H1 (cell line): ENCODE data around the gene ROS1. TPM values are rescaled to one million over a fixed set of nuclear protein-coding genes. Genes with fewer than 3 reads are reported as not detected.

Experiments used
- CTCF ChIA-PET: fragments of 300-600 bp; sonication (Branson Sonifier 250); formaldehyde crosslinking; loops from one replicate; lab custom pipeline; 2021; ENCODE audit not compliant: partially characterized antibody; lab: Charles Lee
- POLR2A ChIA-PET: fragments of 300-600 bp; sonication (Branson Sonifier 250); formaldehyde crosslinking; loops from one replicate; lab custom pipeline; 2021; ENCODE audit warnings: inconsistent platforms; ENCODE audit not compliant: partially characterized antibody; lab: Charles Lee
- DNase-seq, 2 experiments: peaks; one replicate each; pipeline versions ENCODE4 v3.0.0 to v3.0.0-alpha.2; 2010 to 2022; ENCODE audit warnings: low spot score in 2 of 2, low read depth in 1 of 2, mixed read lengths in 1 of 2
- FAIRE-seq: peaks from 2 replicates; lab custom pipeline; 2011; peaks lifted over from hg19 to GRCh38; lab: Jason Lieb, UNC
- H2AFZ ChIP-seq: 2 replicates; pipeline ENCODE4 v1.8.1; 2012; ENCODE audit warnings: low read length, inconsistent platforms
- H2AK5ac ChIP-seq: 2 replicates; pipeline ENCODE4 v1.6.1; 2013; ENCODE audit warnings: low read depth, low read length
- H2BK120ac ChIP-seq: replicated peaks from 2 replicates; pipeline ENCODE3; 2013; ENCODE audit warnings: low read depth, low read length, inconsistent platforms
- H2BK12ac ChIP-seq: 2 replicates; pipeline ENCODE4 v1.6.1; 2013; ENCODE audit warnings: low read depth, low read length
- H2BK15ac ChIP-seq: 2 replicates; pipeline ENCODE4 v1.6.1; 2013; ENCODE audit warnings: low read length
- H2BK20ac ChIP-seq: 2 replicates; pipeline ENCODE4 v1.6.1; 2013; ENCODE audit warnings: low read length
- H2BK5ac ChIP-seq: 2 replicates; pipeline ENCODE4 v1.6.1; 2013; ENCODE audit warnings: low read depth, low read length
- H3K14ac ChIP-seq: 2 replicates; pipeline ENCODE4 v1.6.1; 2013; ENCODE audit warnings: inconsistent platforms; ENCODE audit not compliant: insufficient read length
- H3K18ac ChIP-seq: 2 replicates; pipeline ENCODE4 v1.6.1; 2013; ENCODE audit warnings: low read length; ENCODE audit errors: extremely low read depth
- H3K23ac ChIP-seq: 2 replicates; pipeline ENCODE4 v1.6.1; 2013; ENCODE audit warnings: inconsistent platforms; ENCODE audit not compliant: insufficient read length
- H3K23me2 ChIP-seq: 2 replicates; pipeline ENCODE4 v1.6.1; 2013; ENCODE audit warnings: low read depth, low read length
- H3K27ac ChIP-seq: 2 replicates; pipeline ENCODE4 v1.6.1; 2011; ENCODE audit warnings: low read depth, low read length, inconsistent platforms
- H3K27me3 ChIP-seq, 4 experiments: replicated peaks in 1 of 4; 1 replicate in 1 of 4; 2 replicates in 3 of 4; pipeline versions ENCODE4 v1.6.1 to v1.8.1; 2011 to 2013; ENCODE audit warnings: low read length in 3 of 4, mild to moderate bottlenecking in 3 of 4, inconsistent platforms in 2 of 4, mixed read lengths in 2 of 4, moderate library complexity in 1 of 4; ENCODE audit not compliant: control insufficient read depth in 3 of 4, insufficient read depth in 3 of 4; ENCODE audit errors: extremely low read depth in 1 of 4
- H3K36me3 ChIP-seq, 4 experiments: 2 replicates each; pipeline versions ENCODE4 v1.6.1 to v1.8.1; 2011 to 2013; ENCODE audit warnings: mild to moderate bottlenecking in 4 of 4, low read length in 3 of 4, moderate library complexity in 2 of 4, control low read depth in 1 of 4, inconsistent platforms in 1 of 4; ENCODE audit not compliant: insufficient read depth in 4 of 4, control insufficient read depth in 2 of 4
- H3K4ac ChIP-seq: replicated peaks from 2 replicates; pipeline ENCODE3; 2013; ENCODE audit warnings: low read length, low read depth, mixed read lengths, inconsistent platforms; ENCODE audit not compliant: insufficient read length
- H3K4me1 ChIP-seq, 4 experiments: replicated peaks in 1 of 4; 1 replicate in 1 of 4; 2 replicates in 3 of 4; pipeline versions ENCODE4 v1.6.1 to v1.8.1; 2011 to 2013; ENCODE audit warnings: low read length in 3 of 4, inconsistent platforms in 2 of 4, mixed read lengths in 1 of 4; ENCODE audit not compliant: insufficient read depth in 4 of 4, control insufficient read depth in 3 of 4
- H3K4me2 ChIP-seq, 2 experiments: 2 replicates each; pipeline versions ENCODE4 v1.6.1 to v1.8.1; 2011 to 2013; ENCODE audit warnings: low read depth in 2 of 2, low read length in 2 of 2, control low read depth in 1 of 2, inconsistent platforms in 1 of 2, mild to moderate bottlenecking in 1 of 2; ENCODE audit not compliant: insufficient read depth in 1 of 2
- H3K4me3 ChIP-seq, 4 experiments: fragments of 200-600, 300-600 bp in 1 of 4; sonication (generic), shearing (Covaris generic), sonication (Bioruptor Twin) in 1 of 4; 2 replicates each; pipeline versions ENCODE4 v1.5.1 to v1.8.1; 2011 to 2016; ENCODE audit warnings: low read length in 4 of 4, low read depth in 3 of 4, control low read depth in 2 of 4, inconsistent platforms in 2 of 4, mild to moderate bottlenecking in 2 of 4, mixed read lengths in 1 of 4, moderate library complexity in 1 of 4; ENCODE audit not compliant: insufficient read depth in 2 of 4; ENCODE audit errors: extremely low read depth in 1 of 4
- H3K56ac ChIP-seq: replicated peaks from 2 replicates; pipeline ENCODE3; 2013; ENCODE audit warnings: low read depth, mild to moderate bottlenecking, mixed read lengths, low read length, inconsistent platforms; ENCODE audit not compliant: insufficient read length
- H3K79me1 ChIP-seq: 2 replicates; pipeline ENCODE4 v1.6.1; 2013; ENCODE audit warnings: low read depth, low read length, control low read depth
- H3K79me2 ChIP-seq, 2 experiments: 2 replicates each; pipeline versions ENCODE4 v1.6.1 to v1.8.1; 2012 to 2013; ENCODE audit warnings: low read length in 2 of 2, mild to moderate bottlenecking in 2 of 2, inconsistent platforms in 1 of 2; ENCODE audit not compliant: insufficient read depth in 2 of 2, control insufficient read depth in 1 of 2
- H3K9ac ChIP-seq, 4 experiments: replicated peaks in 1 of 4; 1 replicate in 1 of 4; 2 replicates in 3 of 4; pipeline versions ENCODE4 v1.6.1 to v1.8.1; 2011 to 2013; ENCODE audit warnings: low read depth in 3 of 4, low read length in 3 of 4, control low read depth in 2 of 4, mild to moderate bottlenecking in 2 of 4, moderate library complexity in 2 of 4, inconsistent platforms in 1 of 4; ENCODE audit errors: extremely low read depth in 1 of 4
- H3K9me3 ChIP-seq, 2 experiments: 2 replicates each; pipeline versions ENCODE4 v1.6.1 to v1.8.1; 2012 to 2013; ENCODE audit warnings: mild to moderate bottlenecking in 2 of 2, moderate library complexity in 2 of 2, control low read depth in 1 of 2, inconsistent platforms in 1 of 2, low read depth in 1 of 2, low read length in 1 of 2, mixed read lengths in 1 of 2; ENCODE audit not compliant: insufficient read depth in 2 of 2
- H4K20me1 ChIP-seq, 2 experiments: replicated peaks in 1 of 2; 2 replicates each; pipeline versions ENCODE3 to v1.8.1; 2011 to 2013; ENCODE audit warnings: inconsistent platforms in 2 of 2, low read length in 2 of 2, mild to moderate bottlenecking in 1 of 2; ENCODE audit not compliant: insufficient read depth in 2 of 2, control insufficient read depth in 1 of 2
- H4K5ac ChIP-seq: 2 replicates; pipeline ENCODE4 v1.6.1; 2013; ENCODE audit warnings: low read length, low read depth, mixed read lengths, inconsistent platforms; ENCODE audit not compliant: insufficient read length
- H4K8ac ChIP-seq: 2 replicates; pipeline ENCODE4 v1.8.0; 2013; ENCODE audit warnings: mild to moderate bottlenecking, moderate library complexity, low read length, inconsistent platforms; ENCODE audit not compliant: insufficient read depth; ENCODE audit errors: extremely low read depth
- H4K91ac ChIP-seq: replicated peaks from 2 replicates; pipeline ENCODE3; 2013; ENCODE audit warnings: low read length, mixed read lengths, inconsistent platforms; ENCODE audit not compliant: insufficient read length
- ASH2L ChIP-seq: fragments of 200-600, 300-600 bp; sonication (generic); IDR thresholded peaks from one replicate; pipeline ENCODE4 v1.7.1; 2017; ENCODE audit warnings: low read length
- BCL11A ChIP-seq, 2 experiments: IDR thresholded peaks; one replicate each; pipeline ENCODE4 v1.6.1; 2011; ENCODE audit warnings: low read depth in 2 of 2, low read length in 2 of 2, mild to moderate bottlenecking in 2 of 2
- E2F6 ChIP-seq: IDR thresholded peaks from 2 replicates; pipeline ENCODE4 v1.6.1; 2012; ENCODE audit warnings: inconsistent platforms
- EP300 ChIP-seq, 2 experiments: IDR thresholded peaks; 1 replicate in 1 of 2; 2 replicates in 1 of 2; pipeline ENCODE4 v1.6.1; 2011 to 2012; ENCODE audit warnings: low read depth in 2 of 2, low read length in 2 of 2, mild to moderate bottlenecking in 2 of 2, borderline replicate concordance in 1 of 2, inconsistent platforms in 1 of 2, moderate library complexity in 1 of 2
- GABPA ChIP-seq: IDR thresholded peaks from 2 replicates; pipeline ENCODE4 v1.6.1; 2011; ENCODE audit warnings: mild to moderate bottlenecking, low read length, moderate library complexity, borderline replicate concordance; ENCODE audit not compliant: insufficient read depth
- GTF2F1 ChIP-seq: IDR thresholded peaks from 2 replicates; pipeline ENCODE4 v1.6.1; 2012; ENCODE audit warnings: low read depth, low read length, improper control_type of control experiment, borderline replicate concordance
- HDAC6 ChIP-seq: IDR thresholded peaks from one replicate; pipeline ENCODE4 v1.7.1; 2012; ENCODE audit warnings: low read depth, mild to moderate bottlenecking, inconsistent platforms, low read length, moderate library complexity
- KDM4A ChIP-seq: IDR thresholded peaks from one replicate; pipeline ENCODE4 v1.7.1; 2012; ENCODE audit warnings: low read depth, mild to moderate bottlenecking, moderate library complexity, low read length, inconsistent platforms; ENCODE audit not compliant: severe bottlenecking
- WGBS, 2 experiments: shearing (Covaris generic) in 1 of 2; methylation state at CpG; one replicate each; pipeline versions ENCODE4 v1.1.6 to v1.1.7; 2013 to 2015; ENCODE audit warnings: low lambda C conversion rate in 2 of 2, mixed read lengths in 2 of 2, inconsistent platforms in 1 of 2, low coverage in 1 of 2, missing lambda C conversion rate in 1 of 2; ENCODE audit not compliant: insufficient replicate concordance in 2 of 2, insufficient coverage in 1 of 2, insufficient read length in 1 of 2; ENCODE audit errors: extremely low coverage in 1 of 2, missing lambda C conversion rate in 1 of 2; 5-methylcytosine and 5-hydroxymethylcytosine counted together
- polyA plus RNA-seq, 7 experiments: library from polyadenylated mRNA; depleted of rRNA in 3 of 7; stranded (reverse) in 5 of 7; unstranded in 2 of 7; fragments of >200 nt in 5 of 7; fragments of 200-250 nt in 2 of 7; gene quantifications; 1 replicate in 5 of 7; 2 replicates in 1 of 7; 4 replicates in 1 of 7; pipeline versions ENCODE4 v1.2.1 to v1.2.3, GENCODE V29; 2011 to 2013; ENCODE audit warnings: missing spikeins in 2 of 7, mixed read lengths in 2 of 7
- total RNA-seq: library from RNA; stranded (reverse); fragmentation: NEBNext Ultra II Directional; extraction: Animal tissue kit (Norgen Biotek cat#: 25700); gene quantifications from 2 replicates; pipeline ENCODE4 v1.2.1, GENCODE V29; 2021
- TF ChIP-seq, protein P1 (sequence below): IDR thresholded peaks from 2 replicates; pipeline ENCODE4 v1.6.1; 2012; ENCODE audit warnings: low read length, inconsistent platforms

ROS1 gene
- total and polyA plus RNA-seq, 2 of the 8 experiments (the other 6 are each of a cell fraction or from before 2014, with no cell fraction given): not detected

GRCh38 chr6:117463762-117464665 lies 38.3 kb upstream of the ROS1 start:
- POLR2A ChIA-PET: no interaction called here
- WGBS, 2 experiments: 88% methylated on average over 4 of the region's 4 CpGs; no CpG with 5 or more reads in 1 of the 2 experiments
- TF ChIP-seq ASH2L (no peak), E2F6 (no peak), GTF2F1 (no peak), GABPA (no peak), EP300 (IDR thresholded peaks at IDR 0.05; ENCODE audit: borderline replicate concordance in 1 of 2, low read depth in 2 of 2, low read length in 2 of 2) (no peak), KDM4A (no peak), BCL11A (IDR thresholded peaks at IDR 0.05; ENCODE audit: low read depth in 2 of 2, low read length in 2 of 2) (no peak), HDAC6 (no peak)
- TF ChIP-seq, protein P1, sequence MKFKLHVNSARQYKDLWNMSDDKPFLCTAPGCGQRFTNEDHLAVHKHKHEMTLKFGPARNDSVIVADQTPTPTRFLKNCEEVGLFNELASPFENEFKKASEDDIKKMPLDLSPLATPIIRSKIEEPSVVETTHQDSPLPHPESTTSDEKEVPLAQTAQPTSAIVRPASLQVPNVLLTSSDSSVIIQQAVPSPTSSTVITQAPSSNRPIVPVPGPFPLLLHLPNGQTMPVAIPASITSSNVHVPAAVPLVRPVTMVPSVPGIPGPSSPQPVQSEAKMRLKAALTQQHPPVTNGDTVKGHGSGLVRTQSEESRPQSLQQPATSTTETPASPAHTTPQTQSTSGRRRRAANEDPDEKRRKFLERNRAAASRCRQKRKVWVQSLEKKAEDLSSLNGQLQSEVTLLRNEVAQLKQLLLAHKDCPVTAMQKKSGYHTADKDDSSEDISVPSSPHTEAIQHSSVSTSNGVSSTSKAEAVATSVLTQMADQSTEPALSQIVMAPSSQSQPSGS: no peak

More at GRCh38 chr6:117463762-117464665, 38.3 kb upstream of the ROS1 start:
- Histone ChIP-seq H3K79me1 (no peaks in the 10 kb centered on the region), H2AFZ (no peak overlapping the region), H3K23me2 (no peaks in the 10 kb centered on the region), H3K18ac (no peak overlapping the region), H2BK120ac (no peak overlapping the region), H4K20me1 (no peaks in the 10 kb centered on the region), H3K27me3 (no peaks in the 10 kb centered on the region), H3K4ac (no peak overlapping the region), H4K5ac (no peak overlapping the region), H3K23ac (no peak overlapping the region), H3K56ac (no peak overlapping the region), H3K36me3 (no peaks in the 10 kb centered on the region), H2BK12ac (no peak overlapping the region), H3K4me1 (no peaks in the 10 kb centered on the region), H2BK15ac (no peak overlapping the region), H3K9me3 (no peaks in the 10 kb centered on the region), H2AK5ac (no peak overlapping the region), H4K8ac (no peak overlapping the region), H3K4me3 (no peak overlapping the region), H2BK5ac (no peak overlapping the region), H2BK20ac (no peak overlapping the region), H4K91ac (no peak overlapping the region), H3K9ac (no peak overlapping the region), H3K27ac (no peak overlapping the region), H3K4me2 (no peak overlapping the region), H3K79me2 (no peaks in the 10 kb centered on the region), H3K14ac (no peak overlapping the region)
- FAIRE-seq (no peak), DNase-seq (no peak)
- CTCF ChIA-PET: interaction anchor here (1.6 kb wide), 1 partner anchor 14 kb away, joined by 6 read pairs; no protein-coding TSS in a partner anchor
